GM19397 (cell line): ENCODE data around the gene C19orf67.

ENCODE experiments used
- ATAC-seq: cut with Tn5 transposase; IDR thresholded peaks from one replicate; pipeline ENCODE4 v1.9.1; 2021; ENCODE audit warnings: mild to moderate bottlenecking, moderate library complexity; ENCODE audit not compliant: unreplicated experiment

The C19orf67 gene

GRCh38 chr19:14031719-14032480 lies 53.7 kb downstream of the C19orf67 start, which contains the start of gene IL27RA:
IL27RA (plus strand) TSS chr19:14031762; CDS start chr19:14031873, 111 bp downstream.
- peak; percentile 54 for ATAC-seq
